NCI-H345 treated with DMSO at 0.1 percent for 48 hours (cell line): ENCODE measurements around the gene TPK1.

Source experiments
- DNase-seq: peaks from one replicate; lab custom pipeline; 2025; ENCODE audit not compliant: unreplicated experiment; lab: John Stamatoyannopoulos, UW

TPK1 gene

GRCh38 chr7:144835652-144836544 is at the start of gene TPK1:
TPK1 (minus strand) TSS chr7:144836053; CDS start chr7:144835602, 451 bp downstream.
- DNase-seq: peak; percentile 70

GRCh38 chr7:144885478-144885877 is 49.6 kb upstream of the TPK1 start:
- no peak for DNase-seq

GRCh38 chr7:144884896-144885295 is 49.0 kb upstream of the TPK1 start:
- DNase-seq: no peak

GRCh38 chr7:144873316-144873845 is 37.5 kb upstream of the TPK1 start:
- no peak for DNase-seq

- no peak for DNase-seq
Measured at GRCh38 chr7:144869082-144869481, 33.2 kb upstream of the TPK1 start.

GRCh38 chr7:144866189-144866588 is 30.3 kb upstream of the TPK1 start:
- DNase-seq: no peak

- DNase-seq: no peak
Measured at GRCh38 chr7:144863320-144863647, 27.4 kb upstream of the TPK1 start.

- no peak for DNase-seq
Measured at GRCh38 chr7:144862612-144863319, 26.9 kb upstream of the TPK1 start.

GRCh38 chr7:144859739-144860138 is 23.9 kb upstream of the TPK1 start:
- no peak for DNase-seq

- DNase-seq: no peak
Measured at GRCh38 chr7:144857463-144857862, 21.6 kb upstream of the TPK1 start.

- DNase-seq: peak; percentile 22
Measured at GRCh38 chr7:144854839-144855424, 19.1 kb upstream of the TPK1 start.

GRCh38 chr7:144853542-144853941 is 17.7 kb upstream of the TPK1 start:
- DNase-seq: no peak

- DNase-seq: no peak
Measured at GRCh38 chr7:144848078-144848477, 12.2 kb upstream of the TPK1 start.

- no peak for DNase-seq
Measured at GRCh38 chr7:144842377-144842851, 6.6 kb upstream of the TPK1 start.

GRCh38 chr7:144836545-144836842 is 641 bp upstream of the TPK1 start:
- DNase-seq: no peak

- DNase-seq: peak; percentile 54
Measured at GRCh38 chr7:144835155-144835611, 670 bp downstream of the TPK1 start.

GRCh38 chr7:144834641-144835144 is 1.2 kb downstream of the TPK1 start:
- no peak for DNase-seq

- DNase-seq: no peak
Measured at GRCh38 chr7:144830811-144831210, 5.0 kb downstream of the TPK1 start.

- no peak for DNase-seq
Measured at GRCh38 chr7:144830024-144830785, 5.6 kb downstream of the TPK1 start.

- no peak for DNase-seq
Measured at GRCh38 chr7:144827621-144828020, 8.2 kb downstream of the TPK1 start.

- DNase-seq: no peak
Measured at GRCh38 chr7:144826208-144826607, 9.6 kb downstream of the TPK1 start.
